ENCODE results near the gene SRRT.

DNA sequence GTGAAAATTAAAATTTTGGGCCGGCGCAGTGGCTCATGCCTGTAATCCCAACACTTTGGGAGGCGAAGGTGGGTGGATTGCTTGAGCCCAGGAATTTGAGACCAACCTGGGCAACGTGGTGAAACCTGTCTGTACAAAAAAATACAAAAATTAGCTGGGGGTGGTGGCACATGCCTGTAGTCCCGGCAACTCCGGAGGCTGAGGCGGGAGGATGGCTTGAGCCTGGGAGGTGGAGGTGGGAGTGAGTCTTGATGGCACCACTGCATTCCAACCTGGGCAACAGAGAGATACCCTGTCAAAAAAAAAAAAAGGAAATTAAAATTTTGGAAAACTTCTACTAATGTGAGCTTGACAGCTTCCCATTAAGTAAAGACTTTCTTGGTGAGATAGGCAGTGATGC, 3.1 kb downstream of the SRRT start:
- no peak for TF ChIP-seq CTCF (IDR thresholded peaks at IDR 0.05)
- TF ChIP-seq POLR2A (IDR thresholded peaks at IDR 0.05) = no peak
